Loucy (cell line): ENCODE measurements around the gene ABLIM1.
A peak's percentile ranks its signal among the peaks of the same experiment; 100 is the strongest.

ENCODE experiments used
- H2AFZ ChIP-seq: fragments of 200-600 bp; sonication (generic); 2 replicates; pipeline ENCODE4 v1.6.0; 2016; ENCODE audit warnings: antibody characterized with exemption, mild to moderate bottlenecking, low read length, moderate library complexity
- H3F3A ChIP-seq: fragments of 200-600 bp; 2 replicates; pipeline ENCODE4 v1.6.0; 2016; ENCODE audit warnings: antibody characterized with exemption, low read depth, mild to moderate bottlenecking
- H3K27me3 ChIP-seq: fragments of 200-600 bp; sonication (generic); 2 replicates; pipeline ENCODE4 v1.6.1; 2014; ENCODE audit warnings: low read length, mild to moderate bottlenecking; ENCODE audit not compliant: insufficient read depth, poor library complexity, severe bottlenecking
- H3K36me3 ChIP-seq: fragments of 200-600 bp; sonication (generic); 2 replicates; pipeline ENCODE4 v1.6.1; 2016; ENCODE audit warnings: low read length; ENCODE audit not compliant: insufficient read depth
- H3K4me1 ChIP-seq: fragments of 200-600 bp; sonication (generic); 2 replicates; pipeline ENCODE4 v1.5.1; 2014; ENCODE audit warnings: low read length, mild to moderate bottlenecking; ENCODE audit not compliant: insufficient read depth, poor library complexity, severe bottlenecking
- H3K4me2 ChIP-seq: fragments of 200-600 bp; sonication (generic); 2 replicates; pipeline ENCODE4 v1.6.0; 2014; ENCODE audit warnings: antibody characterized with exemption, low read length, low read depth, mild to moderate bottlenecking; ENCODE audit not compliant: poor library complexity, severe bottlenecking
- H3K4me3 ChIP-seq: fragments of 200-600 bp; sonication (generic); 2 replicates; pipeline ENCODE4 v1.5.1; 2014; ENCODE audit warnings: low read length, mild to moderate bottlenecking, mixed read lengths; ENCODE audit not compliant: poor library complexity, severe bottlenecking
- H3K79me2 ChIP-seq: fragments of 200-600 bp; sonication (generic); 2 replicates; pipeline ENCODE4 v1.6.1; 2014; ENCODE audit warnings: low read length; ENCODE audit not compliant: insufficient read depth
- H3K9ac ChIP-seq: fragments of 200-600 bp; sonication (generic); 2 replicates; pipeline ENCODE4 v1.6.0; 2014; ENCODE audit warnings: mild to moderate bottlenecking, low read depth, low read length, moderate library complexity; ENCODE audit not compliant: poor library complexity, severe bottlenecking
- H3K9me2 ChIP-seq: fragments of 200-600 bp; sonication (generic); replicated peaks from 2 replicates; pipeline ENCODE4 v1.6.1; 2016; ENCODE audit warnings: low read depth, low read length, mixed read lengths
- H3K9me3 ChIP-seq: fragments of 200-600 bp; sonication (generic); 2 replicates; pipeline ENCODE4 v1.6.1; 2014; ENCODE audit warnings: mild to moderate bottlenecking, antibody characterized with exemption, low read length, low read depth; ENCODE audit not compliant: insufficient read depth
- H4K20me1 ChIP-seq: fragments of 200-600 bp; sonication (generic); 2 replicates; pipeline ENCODE4 v1.6.0; 2014; ENCODE audit warnings: antibody characterized with exemption, low read length, mild to moderate bottlenecking; ENCODE audit not compliant: insufficient read depth, poor library complexity, severe bottlenecking
- CTCF ChIP-seq: fragments of 200-600 bp; sonication (generic); conservative IDR thresholded peaks from 2 replicates; pipeline ENCODE4 v1.5.1; 2014; ENCODE audit warnings: mild to moderate bottlenecking, antibody characterized with exemption, low read length
- EZH2phosphoT487 ChIP-seq: fragments of 200-600 bp; IDR thresholded peaks from 2 replicates; pipeline ENCODE4 v1.6.1; 2018; ENCODE audit warnings: antibody characterized with exemption, mild to moderate bottlenecking, moderate library complexity, borderline replicate concordance

Gene ABLIM1

GRCh38 chr10:114389426-114389825, 268.6 kb downstream of the ABLIM1 start:
- no peaks in the 10 kb centered on the region for H3K9me3 ChIP-seq
- H3K9ac ChIP-seq, result no peak overlapping the region
- H4K20me1 ChIP-seq, result no peaks in the 10 kb centered on the region
- H2AFZ ChIP-seq, result no peak overlapping the region
- H3K9me2 ChIP-seq, result no peaks in the 10 kb centered on the region
- no peak overlapping the region for H3K4me2 ChIP-seq
- no peaks in the 10 kb centered on the region for H3F3A ChIP-seq
- no peaks in the 10 kb centered on the region for H3K36me3 ChIP-seq
- no peaks in the 10 kb centered on the region for H3K4me1 ChIP-seq
- no peak for TF ChIP-seq CTCF
- TF ChIP-seq EZH2phosphoT487, result no peak
- H3K79me2 ChIP-seq, result no peaks in the 10 kb centered on the region
- H3K4me3 ChIP-seq, result no peak overlapping the region
- H3K27me3 ChIP-seq, result no peaks in the 10 kb centered on the region

GRCh38 chr10:114388275-114388674, 269.8 kb downstream of the ABLIM1 start:
- H3K4me2 ChIP-seq, result no peak overlapping the region
- H3K4me3 ChIP-seq, result no peak overlapping the region
- no peaks in the 10 kb centered on the region for H3K27me3 ChIP-seq
- H3K36me3 ChIP-seq, result no peaks in the 10 kb centered on the region
- TF ChIP-seq CTCF, result no peak
- TF ChIP-seq EZH2phosphoT487, result no peak
- H3K4me1 ChIP-seq, result no peaks in the 10 kb centered on the region
- no peaks in the 10 kb centered on the region for H3K9me2 ChIP-seq
- H2AFZ ChIP-seq, result no peak overlapping the region
- no peaks in the 10 kb centered on the region for H3K79me2 ChIP-seq
- no peaks in the 10 kb centered on the region for H4K20me1 ChIP-seq
- no peaks in the 10 kb centered on the region for H3K9me3 ChIP-seq
- no peaks in the 10 kb centered on the region for H3F3A ChIP-seq
- no peak overlapping the region for H3K9ac ChIP-seq

- Histone ChIP-seq H3K9me2 (no peaks in the 10 kb centered on the region), H3K9me3 (no peaks in the 10 kb centered on the region), H3K27me3 (no peaks in the 10 kb centered on the region), H4K20me1 (no peaks in the 10 kb centered on the region), H3K79me2 (no peaks in the 10 kb centered on the region), H3K4me2 (no peak overlapping the region), H3K9ac (no peak overlapping the region), H2AFZ (no peak overlapping the region), H3F3A (no peaks in the 10 kb centered on the region), H3K36me3 (no peaks in the 10 kb centered on the region), H3K4me1 (no peaks in the 10 kb centered on the region), H3K4me3 (no peak overlapping the region)
- TF ChIP-seq EZH2phosphoT487 (no peak), CTCF (peak; percentile 48)
These were observed 270.3 kb downstream of the ABLIM1 start for GRCh38 chr10:114387784-114388183.
